ENCODE results near the gene TUBGCP6. TPM values are rescaled to one million over a fixed set of nuclear protein-coding genes. Genes with fewer than 3 reads are reported as not detected.

The TUBGCP6 gene
- total RNA-seq, 2 donors from 2014 or later: 52.3 to 80.1 TPM

DNA sequence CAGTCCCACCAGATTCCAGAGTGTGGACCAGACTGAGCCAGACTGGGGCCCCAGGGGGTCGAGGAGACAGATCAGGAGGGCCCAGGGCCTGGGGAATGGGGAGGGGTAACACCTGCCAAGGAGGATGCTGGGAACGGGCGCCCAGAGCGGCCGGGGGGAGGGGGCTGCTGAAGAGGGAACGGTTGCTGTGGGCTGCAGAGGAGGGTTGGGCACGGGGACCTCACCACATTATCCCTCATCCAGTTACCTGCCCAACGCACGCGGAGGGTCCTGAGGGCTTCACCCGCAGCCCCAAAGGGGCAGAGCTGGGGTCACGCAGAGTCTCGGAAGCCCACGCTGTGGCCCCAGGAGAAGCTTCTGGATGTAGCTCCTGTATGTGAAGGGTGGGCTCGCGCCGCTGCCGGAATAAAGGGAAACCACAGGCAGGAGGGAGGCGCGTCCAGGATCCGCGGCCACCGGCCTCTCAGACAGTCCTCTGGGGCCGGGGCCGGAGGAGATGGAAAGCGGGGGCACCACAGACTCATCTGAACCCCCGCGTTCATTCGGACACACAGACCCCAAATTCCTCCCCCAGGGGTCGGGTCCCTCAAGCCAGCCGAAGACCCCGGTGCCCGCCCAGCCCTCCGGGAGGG lies 44.9 kb downstream of the TUBGCP6 start:
- H3K4me1 ChIP-seq (ENCODE audit: control insufficient read depth in 1 of 2, low read depth in 2 of 2): peaks cover 17 to 28% of the 10 kb centered on the region in 2 donors
- H3K4me3 ChIP-seq: peak overlapping the region; percentile 97
- ATAC-seq (ENCODE audit: insufficient number of reproducible peaks, low FRiP score, low read depth): no peak
- DNase-seq (ENCODE audit: low spot score): no peak
- H3K36me3 ChIP-seq: no peaks in the 10 kb centered on the region
- TF ChIP-seq, protein P1, sequence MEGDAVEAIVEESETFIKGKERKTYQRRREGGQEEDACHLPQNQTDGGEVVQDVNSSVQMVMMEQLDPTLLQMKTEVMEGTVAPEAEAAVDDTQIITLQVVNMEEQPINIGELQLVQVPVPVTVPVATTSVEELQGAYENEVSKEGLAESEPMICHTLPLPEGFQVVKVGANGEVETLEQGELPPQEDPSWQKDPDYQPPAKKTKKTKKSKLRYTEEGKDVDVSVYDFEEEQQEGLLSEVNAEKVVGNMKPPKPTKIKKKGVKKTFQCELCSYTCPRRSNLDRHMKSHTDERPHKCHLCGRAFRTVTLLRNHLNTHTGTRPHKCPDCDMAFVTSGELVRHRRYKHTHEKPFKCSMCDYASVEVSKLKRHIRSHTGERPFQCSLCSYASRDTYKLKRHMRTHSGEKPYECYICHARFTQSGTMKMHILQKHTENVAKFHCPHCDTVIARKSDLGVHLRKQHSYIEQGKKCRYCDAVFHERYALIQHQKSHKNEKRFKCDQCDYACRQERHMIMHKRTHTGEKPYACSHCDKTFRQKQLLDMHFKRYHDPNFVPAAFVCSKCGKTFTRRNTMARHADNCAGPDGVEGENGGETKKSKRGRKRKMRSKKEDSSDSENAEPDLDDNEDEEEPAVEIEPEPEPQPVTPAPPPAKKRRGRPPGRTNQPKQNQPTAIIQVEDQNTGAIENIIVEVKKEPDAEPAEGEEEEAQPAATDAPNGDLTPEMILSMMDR (IDR thresholded peaks at IDR 0.05): no peak
- no peaks in the 10 kb centered on the region for H3K9me3 ChIP-seq
- no peaks in the 10 kb centered on the region for H3K27me3 ChIP-seq (replicated peaks; ENCODE audit: insufficient read depth)
- peak overlapping the region; percentile 68 to 83 for H3K27ac ChIP-seq

DNA sequence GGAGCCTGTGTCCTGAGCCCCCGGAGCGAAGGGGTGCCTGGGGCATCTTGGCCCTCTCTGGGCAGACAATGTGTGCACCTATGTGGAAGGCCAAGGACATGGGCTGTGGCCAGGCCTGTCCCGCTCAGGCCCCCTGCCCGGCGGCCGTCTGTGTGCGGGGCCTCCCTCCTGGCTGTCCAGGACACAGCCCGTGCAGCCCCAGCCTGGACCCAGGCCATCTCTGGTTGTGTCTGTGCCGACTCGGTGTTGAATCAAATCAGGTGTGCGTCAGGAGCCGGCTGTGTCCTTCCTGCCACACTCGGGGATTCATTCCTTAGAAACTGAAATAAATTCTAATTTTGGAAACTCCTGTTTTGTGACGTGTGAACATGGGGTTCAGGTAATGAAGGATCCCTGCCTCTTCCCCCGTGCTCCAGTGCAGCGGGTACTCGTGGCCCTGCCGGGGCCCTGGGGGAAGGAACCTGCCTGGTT lies 45.5 kb downstream of the TUBGCP6 start:
- Histone ChIP-seq H3K4me3 (peak overlapping the region; percentile 97), H3K27me3 (replicated peaks; ENCODE audit: insufficient read depth) (no peaks in the 10 kb centered on the region), H3K36me3 (peaks cover 5% of the 10 kb centered on the region), H3K27ac (peak overlapping the region in 1 of 2 donors; percentile 83), H3K9me3 (no peaks in the 10 kb centered on the region), H3K4me1 (ENCODE audit: control insufficient read depth in 1 of 2, low read depth in 2 of 2) (peaks cover 17 to 28% of the 10 kb centered on the region in 2 donors)
- TF ChIP-seq, protein P1 (IDR thresholded peaks at IDR 0.05): no peak
- DNase-seq (ENCODE audit: low spot score) (no peak), ATAC-seq (ENCODE audit: insufficient number of reproducible peaks, low FRiP score, low read depth) (no peak)

DNA sequence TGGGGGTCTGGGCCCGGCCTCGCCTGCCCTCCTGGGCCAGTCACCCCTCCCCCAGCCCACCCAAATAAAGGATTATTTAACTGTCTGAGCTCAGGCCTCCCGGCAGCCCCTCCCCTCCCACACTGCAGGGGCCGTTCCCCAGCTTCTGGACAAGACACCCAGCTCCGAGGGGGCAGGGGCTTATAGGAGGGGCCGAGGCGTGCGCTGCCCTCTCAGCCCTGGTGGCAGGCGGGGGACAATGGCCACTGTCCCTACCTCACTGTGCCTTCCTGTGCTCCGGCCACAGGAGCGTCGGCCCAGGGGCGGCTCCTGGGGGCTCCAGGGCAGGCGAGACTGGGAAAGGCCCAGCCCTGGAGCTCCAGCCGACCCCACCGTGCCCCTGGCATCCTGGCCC lies 46.2 kb downstream of the TUBGCP6 start:
- DNase-seq (ENCODE audit: low spot score) (no peak), ATAC-seq (ENCODE audit: insufficient number of reproducible peaks, low FRiP score, low read depth) (no peak)
- peaks cover 8% of the 10 kb centered on the region for H3K36me3 ChIP-seq
- H3K4me1 ChIP-seq (ENCODE audit: control insufficient read depth in 1 of 2, low read depth in 2 of 2): peaks cover 17 to 28% of the 10 kb centered on the region in 2 donors
- H3K27ac ChIP-seq: no peak overlapping the region
- no peaks in the 10 kb centered on the region for H3K27me3 ChIP-seq (replicated peaks; ENCODE audit: insufficient read depth)
- no peak overlapping the region for H3K4me3 ChIP-seq
- TF ChIP-seq, protein P1 (IDR thresholded peaks at IDR 0.05): no peak
- H3K9me3 ChIP-seq: no peaks in the 10 kb centered on the region

DNA sequence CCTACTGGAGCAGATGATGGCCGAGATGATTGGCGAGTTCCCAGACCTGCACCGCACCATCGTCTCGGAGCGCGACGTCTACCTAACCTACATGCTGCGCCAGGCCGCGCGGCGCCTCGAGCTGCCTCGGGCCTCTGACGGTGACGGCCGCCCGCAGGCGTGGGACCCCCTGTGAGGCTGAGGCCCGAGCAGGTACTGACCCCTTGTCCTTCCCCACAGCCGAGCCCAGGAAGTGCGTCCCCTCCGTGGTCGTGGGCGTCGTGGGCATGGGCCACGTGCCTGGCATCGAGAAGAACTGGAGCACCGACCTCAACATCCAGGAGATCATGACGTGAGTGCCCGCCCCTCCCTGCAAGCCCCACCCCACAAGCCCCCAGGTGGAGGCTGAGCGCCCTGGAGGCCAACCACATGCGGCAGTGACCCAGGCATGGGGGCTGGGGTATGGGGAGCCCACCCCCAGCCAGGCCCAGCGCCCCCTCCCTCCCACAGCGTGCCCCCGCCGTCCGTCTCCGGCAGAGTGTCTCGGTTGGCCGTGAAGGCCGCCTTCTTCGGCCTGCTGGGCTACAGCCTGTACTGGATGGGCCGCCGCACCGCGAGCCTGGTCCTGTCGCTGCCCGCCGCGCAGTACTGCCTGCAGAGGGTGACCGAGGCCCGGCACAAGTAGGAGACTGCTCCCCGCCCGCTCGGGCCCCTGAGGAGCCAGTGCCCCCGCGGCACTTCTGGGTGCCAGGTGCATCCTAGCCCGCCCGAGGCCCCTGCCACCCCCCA lies 46.8 kb downstream of the TUBGCP6 start:
- no peak overlapping the region for H3K27ac ChIP-seq
- H3K27me3 ChIP-seq (replicated peaks; ENCODE audit: insufficient read depth): no peaks in the 10 kb centered on the region
- TF ChIP-seq, protein P1 (IDR thresholded peaks at IDR 0.05): no peak
- peaks cover 17 to 28% of the 10 kb centered on the region in 2 donors for H3K4me1 ChIP-seq (ENCODE audit: control insufficient read depth in 1 of 2, low read depth in 2 of 2)
- ATAC-seq (ENCODE audit: insufficient number of reproducible peaks, low FRiP score, low read depth): no peak
- DNase-seq (ENCODE audit: low spot score): no peak
- H3K36me3 ChIP-seq: peaks cover 8% of the 10 kb centered on the region
- H3K4me3 ChIP-seq: no peak overlapping the region
- no peaks in the 10 kb centered on the region for H3K9me3 ChIP-seq

DNA sequence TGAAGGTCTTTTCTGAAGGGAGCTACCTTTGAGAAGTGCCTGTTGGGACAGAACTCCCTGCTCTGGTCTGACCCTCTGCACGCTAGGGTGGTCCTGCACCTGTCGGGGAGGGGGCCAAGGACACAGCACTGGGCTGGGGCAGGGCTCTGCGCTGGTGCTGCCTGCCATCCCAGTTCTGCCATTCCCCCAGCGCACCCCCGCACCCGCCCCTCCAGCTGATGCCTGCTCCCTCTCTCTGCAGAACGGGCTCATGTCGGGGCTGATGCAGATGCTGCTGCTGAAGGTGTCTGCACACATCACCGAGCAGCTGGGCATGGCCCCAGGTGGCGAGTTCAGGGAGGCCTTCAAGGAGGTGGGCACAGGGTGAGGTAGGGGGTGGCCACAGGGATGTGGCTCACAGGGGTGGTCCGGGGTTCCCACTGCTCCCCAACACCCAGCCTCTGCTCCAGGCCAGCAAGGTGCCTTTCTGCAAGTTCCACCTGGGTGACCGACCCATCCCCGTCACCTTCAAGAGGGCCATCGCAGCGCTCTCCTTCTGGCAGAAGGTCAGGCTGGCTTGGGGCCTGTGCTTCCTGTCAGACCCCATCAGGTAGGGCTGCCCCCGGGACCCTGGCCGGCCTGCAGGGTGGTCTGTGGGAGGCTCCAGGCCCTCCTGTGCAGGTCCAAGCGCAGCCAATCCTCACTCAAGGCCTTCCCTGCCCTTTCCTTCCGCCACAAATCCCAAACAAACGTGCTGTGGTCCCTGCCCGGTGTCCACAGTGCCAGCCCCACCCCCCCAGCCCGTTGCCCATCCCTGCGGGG lies 47.6 kb downstream of the TUBGCP6 start:
- Histone ChIP-seq H3K4me3 (no peak overlapping the region), H3K4me1 (ENCODE audit: control insufficient read depth in 1 of 2, low read depth in 2 of 2) (peaks cover 11 to 22% of the 10 kb centered on the region in 2 donors), H3K27me3 (replicated peaks; ENCODE audit: insufficient read depth) (no peaks in the 10 kb centered on the region), H3K36me3 (peaks cover 8% of the 10 kb centered on the region), H3K27ac (no peak overlapping the region), H3K9me3 (no peaks in the 10 kb centered on the region)
- TF ChIP-seq, protein P1 (IDR thresholded peaks at IDR 0.05): no peak
- ATAC-seq (ENCODE audit: insufficient number of reproducible peaks, low FRiP score, low read depth) (no peak), DNase-seq (ENCODE audit: low spot score) (no peak)

Data from thoracic aorta (tissue), 2 donors.